HepG2 (cell line): ENCODE measurements around the gene ACBD5. TPM values are rescaled to one million over a fixed set of nuclear protein-coding genes. Genes with fewer than 3 reads are reported as not detected.
A peak's percentile ranks its signal among the peaks of the same experiment; 100 is the strongest.

Source experiments
- CERS6 ChIP-seq: sonication (generic); formaldehyde crosslinking; IDR thresholded peaks from 2 replicates; pipeline ENCODE4 v1.5.0; 2020; ENCODE audit warnings: missing genetic modification reagents
- CHD2 ChIP-seq: IDR thresholded peaks from 2 replicates; pipeline ENCODE4 v1.6.1; 2011; ENCODE audit warnings: low read depth, low read length, improper control_type of control experiment
- DNMT1 ChIP-seq: sonication (generic); formaldehyde crosslinking; IDR thresholded peaks from 2 replicates; pipeline ENCODE4 v1.5.1; 2020; ENCODE audit warnings: mild to moderate bottlenecking, missing genetic modification reagents
- ELF1 ChIP-seq: sonication (generic); formaldehyde crosslinking; IDR thresholded peaks from 2 replicates; pipeline ENCODE4 v1.4.0; 2020; ENCODE audit warnings: missing genetic modification reagents
- HMGA1 ChIP-seq: sonication (generic); formaldehyde crosslinking; conservative IDR thresholded peaks from 2 replicates; pipeline ENCODE4 v1.4.0; 2020; ENCODE audit warnings: missing genetic modification reagents
- MTA3 ChIP-seq: sonication (generic); formaldehyde crosslinking; IDR thresholded peaks from 2 replicates; pipeline ENCODE4 v1.4.0; 2020; ENCODE audit warnings: missing genetic modification reagents
- MZF1 ChIP-seq: sonication (generic); formaldehyde crosslinking; IDR thresholded peaks from 2 replicates; pipeline ENCODE4 v1.8.1; 2023; ENCODE audit warnings: mild to moderate bottlenecking, missing genetic modification reagents, borderline replicate concordance
- NONO ChIP-seq, 2 experiments: fragments of 450-650 bp in 1 of 2; sonication (generic) in 1 of 2; formaldehyde crosslinking in 1 of 2; IDR thresholded peaks in 1 of 2; conservative IDR thresholded peaks in 1 of 2; 2 replicates each; pipeline versions ENCODE4 v1.6.1 to v1.8.0; 2017 to 2022; ENCODE audit warnings: mild to moderate bottlenecking in 1 of 2, missing genetic modification reagents in 1 of 2, moderate library complexity in 1 of 2
- NPAS2 ChIP-seq: sonication (generic); formaldehyde crosslinking; IDR thresholded peaks from 2 replicates; pipeline ENCODE4 v1.8.0; 2022; ENCODE audit warnings: mild to moderate bottlenecking, missing genetic modification reagents, borderline replicate concordance
- NR2F1 ChIP-seq, 2 experiments: fragments of 450-650 bp in 1 of 2; formaldehyde crosslinking in 1 of 2; IDR thresholded peaks; 2 replicates each; pipeline versions ENCODE4 v1.5.0 to v1.6.1; 2016 to 2020; ENCODE audit warnings: mild to moderate bottlenecking in 1 of 2, missing compliant biosample characterization in 1 of 2, missing genetic modification reagents in 1 of 2, moderate library complexity in 1 of 2
- PAWR ChIP-seq: sonication (generic); formaldehyde crosslinking; IDR thresholded peaks from 2 replicates; pipeline ENCODE4 v1.4.0; 2020; ENCODE audit warnings: missing genetic modification reagents, mild to moderate bottlenecking, borderline replicate concordance
- TCF12 ChIP-seq, 2 experiments: fragments of 450-650 bp in 1 of 2; sonication (generic) in 1 of 2; formaldehyde crosslinking in 1 of 2; IDR thresholded peaks; 2 replicates each; pipeline versions ENCODE4 v1.6.1 to v1.8.0; 2017 to 2022; ENCODE audit warnings: antibody characterized with exemption in 1 of 2, mild to moderate bottlenecking in 1 of 2, missing genetic modification reagents in 1 of 2, moderate library complexity in 1 of 2
- TRIM22 ChIP-seq: fragments of 450-650 bp; IDR thresholded peaks from 2 replicates; pipeline ENCODE4 v1.6.1; 2017
- UBTF ChIP-seq: sonication (generic); formaldehyde crosslinking; IDR thresholded peaks from 2 replicates; pipeline ENCODE4 v1.4.0; 2020; ENCODE audit warnings: mild to moderate bottlenecking, missing genetic modification reagents
- ZBTB37 ChIP-seq: sonication (generic); formaldehyde crosslinking; IDR thresholded peaks from 2 replicates; pipeline ENCODE4 v1.4.0; 2020; ENCODE audit warnings: mild to moderate bottlenecking, missing genetic modification reagents
- ZBTB42 ChIP-seq: sonication (generic); formaldehyde crosslinking; IDR thresholded peaks from 2 replicates; pipeline ENCODE4 v1.5.0; 2020; ENCODE audit warnings: mild to moderate bottlenecking, missing genetic modification reagents
- ZHX1 ChIP-seq: sonication (generic); formaldehyde crosslinking; IDR thresholded peaks from 2 replicates; pipeline ENCODE4 v1.8.1; 2022; ENCODE audit warnings: low read depth, mild to moderate bottlenecking, missing genetic modification reagents
- ZNF550 ChIP-seq: sonication (generic); formaldehyde crosslinking; IDR thresholded peaks from 2 replicates; pipeline ENCODE4 v1.4.0; 2020; ENCODE audit warnings: mild to moderate bottlenecking, missing genetic modification reagents, borderline replicate concordance
- ZNF724P ChIP-seq: sonication (generic); formaldehyde crosslinking; IDR thresholded peaks from 2 replicates; pipeline ENCODE4 v1.8.0; 2022; ENCODE audit warnings: missing genetic modification reagents, borderline replicate concordance
- polyA plus RNA-seq, 8 experiments: library from polyadenylated mRNA; depleted of rRNA in 3 of 8; stranded (reverse) in 7 of 8; unstranded in 1 of 8; fragments of >200 nt; fragmentation: Illumina TruSeq in 4 of 8; extraction: Trizol in 4 of 8; gene quantifications; 2 replicates each; pipeline versions ENCODE4 v1.2.1 to v1.2.3, GENCODE V29; 2011 to 2016; ENCODE audit warnings: low read depth in 4 of 8, missing spikeins in 1 of 8, mixed read lengths in 1 of 8; ENCODE audit not compliant: insufficient read depth in 1 of 8
- total RNA-seq, 5 experiments: library from RNA; depleted of rRNA; stranded (reverse); fragments of >200 nt; fragmentation: Illumina TruSeq; extraction: Trizol; gene quantifications; 2 replicates each; pipeline ENCODE4 v1.2.3, GENCODE V29; 2016; ENCODE audit warnings: low read depth in 1 of 5

Gene ACBD5
- total and polyA plus RNA-seq, 2 of the 13 experiments (the other 11 are each of a cell fraction or from before 2014, with no cell fraction given), result 10.3 to 14.8 TPM

GRCh38 chr10:27242951-27243551 lies 2.5 kb upstream of the ACBD5 start (continued):
- TF ChIP-seq ZBTB37 (no peak), NPAS2 (CRISPR knock-in tag) (no peak), CHD2 (no peak), MZF1 (CRISPR knock-in tag) (no peak), ZNF550 (CRISPR knock-in tag) (no peak), NONO (IDR thresholded peaks at IDR 0.05) (no peak), NONO (CRISPR knock-in tag; conservative IDR thresholded peaks at IDR 0.05) (no peak; the same call in 1 of the 2 replicates), NR2F1 (CRISPR knock-in tag; IDR thresholded peaks at IDR 0.05) (no peak), MTA3 (CRISPR knock-in tag) (no peak), ZNF724P (CRISPR knock-in tag) (peak; percentile 83; the same call in 1 of the 2 replicates), TCF12 (IDR thresholded peaks at IDR 0.05) (no peak), TCF12 (CRISPR knock-in tag; IDR thresholded peaks at IDR 0.05) (no peak), HMGA1 (CRISPR knock-in tag) (no peak), ELF1 (CRISPR knock-in tag) (0 out of 2 replicates have a peak, but pooled peaks have one; percentile 23), DNMT1 (CRISPR knock-in tag) (no peak), TRIM22 (no peak), CERS6 (CRISPR knock-in tag) (no peak), PAWR (CRISPR knock-in tag) (no peak), ZHX1 (CRISPR knock-in tag) (no peak), ZBTB42 (CRISPR knock-in tag) (no peak), UBTF (CRISPR knock-in tag) (no peak)
